Lung (tissue), 12 donors: Measurements from ENCODE around the gene CX3CL1. TPM values are rescaled to one million over a fixed set of nuclear protein-coding genes. Genes with fewer than 3 reads are reported as not detected.
A peak's percentile ranks its signal among the peaks of the same experiment; 100 is the strongest.

Experiments
- ATAC-seq: fragments of 200-7000 bp; cut with Tn5 transposase; one replicate; pipeline ENCODE4 v1.9.1; 2020; ENCODE audit warnings: moderate number of reproducible peaks; ENCODE audit not compliant: insufficient read depth, low FRiP score
- DNase-seq, 3 donors: peaks; one replicate each; pipeline ENCODE4 v3.0.0-alpha.2; 2013 to 2017
- H3K27ac ChIP-seq, 2 donors: one replicate each; pipeline ENCODE4 v1.5.1; 2013; ENCODE audit warnings: mild to moderate bottlenecking in 2 of 2, moderate library complexity in 2 of 2, control low read depth in 1 of 2, inconsistent platforms in 1 of 2, low read depth in 1 of 2, low read length in 1 of 2
- H3K27me3 ChIP-seq, 3 donors: one replicate each; pipeline ENCODE4 v1.5.1; 2013; ENCODE audit warnings: low read length in 2 of 3; ENCODE audit not compliant: control insufficient read depth in 3 of 3, insufficient read depth in 3 of 3
- H3K36me3 ChIP-seq, 4 donors: one replicate each; pipeline ENCODE4 v1.5.1; 2013; ENCODE audit warnings: low read length in 4 of 4, mild to moderate bottlenecking in 1 of 4, moderate library complexity in 1 of 4; ENCODE audit not compliant: control insufficient read depth in 4 of 4, insufficient read depth in 4 of 4
- H3K4me1 ChIP-seq, 5 donors: one replicate each; pipeline ENCODE4 v1.5.1; 2013; ENCODE audit warnings: low read length in 5 of 5, mild to moderate bottlenecking in 2 of 5, moderate library complexity in 1 of 5; ENCODE audit not compliant: control insufficient read depth in 5 of 5, insufficient read depth in 5 of 5
- H3K4me3 ChIP-seq: one replicate; pipeline ENCODE4 v1.5.1; 2013; ENCODE audit warnings: mild to moderate bottlenecking, control low read depth, moderate library complexity
- H3K9ac ChIP-seq, 2 donors: one replicate each; pipeline ENCODE4 v1.5.1; 2013; ENCODE audit warnings: low read length in 2 of 2, control low read depth in 1 of 2; ENCODE audit not compliant: insufficient read depth in 1 of 2
- H3K9me3 ChIP-seq, 4 donors: one replicate each; pipeline ENCODE4 v1.5.1; 2013; ENCODE audit warnings: low read length in 3 of 4, mild to moderate bottlenecking in 1 of 4, moderate library complexity in 1 of 4; ENCODE audit not compliant: control insufficient read depth in 4 of 4, insufficient read depth in 3 of 4
- WGBS, 2 donors: extraction: QIAGEN DNeasy Blood & Tissue Kit; methylation state at CpG; one replicate each; pipeline ENCODE4 v1.1.7; 2013; 5-methylcytosine and 5-hydroxymethylcytosine counted together
- polyA plus RNA-seq, 2 donors: library from polyadenylated mRNA; stranded (reverse); fragments of 200-250 nt; gene quantifications; one replicate each; pipeline ENCODE4 v1.2.1, GENCODE V29; 2013
- total RNA-seq, 2 donors: library from RNA; depleted of rRNA in 1 of 2; stranded (reverse); fragments of >200 nt in 1 of 2; gene quantifications; one replicate each; pipeline ENCODE4 v1.2.1, GENCODE V29; 2014 to 2021
- TF ChIP-seq, protein P1 (sequence below): IDR thresholded peaks from 2 replicates; pipeline ENCODE4 v1.5.1; 2012; ENCODE audit warnings: mild to moderate bottlenecking; ENCODE audit errors: control extremely low read depth, extremely low read depth
- donor health status: control.
- donor health status: control.
- donor health status: Bipolar disorder and iron deficiency.
- donor health status: healthy.
- donor health status: DM: yes; HTN: yes; CAD: no.

Gene CX3CL1
- total and polyA plus RNA-seq, 4 donors = 22.8 to 58.6 (median 31.7) TPM

DNA sequence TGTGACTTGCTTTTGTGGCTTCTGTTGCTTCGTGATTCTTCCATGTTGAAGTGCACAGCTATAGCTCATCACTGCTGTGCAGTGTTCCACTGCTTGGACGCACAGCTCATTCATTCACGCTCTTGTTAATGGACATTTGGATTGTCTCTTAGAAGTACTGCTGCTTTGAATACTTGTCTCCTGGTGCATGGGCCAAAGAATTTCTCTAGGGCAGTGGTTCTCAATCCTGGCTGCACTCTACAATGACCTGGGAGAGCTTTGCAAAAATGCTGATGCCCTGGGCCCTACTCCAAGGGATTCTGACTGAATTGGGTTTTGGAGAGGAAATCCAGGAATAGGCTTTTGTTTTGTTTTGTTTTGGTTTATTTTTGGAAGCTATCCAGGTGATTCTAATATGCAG lies 52.3 kb downstream of the CX3CL1 start:
- Histone ChIP-seq H3K36me3 (peaks cover 0 to 10% (median 8%) of the 10 kb centered on the region in 4 donors), H3K9me3 (no peaks in the 10 kb centered on the region), H3K4me1 (peaks cover 0 to 9% (median 1%) of the 10 kb centered on the region in 5 donors), H3K4me3 (no peak overlapping the region), H3K27ac (no peak overlapping the region), H3K9ac (no peak overlapping the region), H3K27me3 (no peaks in the 10 kb centered on the region)
- no peak for ATAC-seq
- WGBS, 2 donors = 61 to 71% methylated on average over 3 of the region's 3 CpGs
- DNase-seq = peak in 1 of 3 donors; percentile 13
- TF ChIP-seq, protein P1, sequence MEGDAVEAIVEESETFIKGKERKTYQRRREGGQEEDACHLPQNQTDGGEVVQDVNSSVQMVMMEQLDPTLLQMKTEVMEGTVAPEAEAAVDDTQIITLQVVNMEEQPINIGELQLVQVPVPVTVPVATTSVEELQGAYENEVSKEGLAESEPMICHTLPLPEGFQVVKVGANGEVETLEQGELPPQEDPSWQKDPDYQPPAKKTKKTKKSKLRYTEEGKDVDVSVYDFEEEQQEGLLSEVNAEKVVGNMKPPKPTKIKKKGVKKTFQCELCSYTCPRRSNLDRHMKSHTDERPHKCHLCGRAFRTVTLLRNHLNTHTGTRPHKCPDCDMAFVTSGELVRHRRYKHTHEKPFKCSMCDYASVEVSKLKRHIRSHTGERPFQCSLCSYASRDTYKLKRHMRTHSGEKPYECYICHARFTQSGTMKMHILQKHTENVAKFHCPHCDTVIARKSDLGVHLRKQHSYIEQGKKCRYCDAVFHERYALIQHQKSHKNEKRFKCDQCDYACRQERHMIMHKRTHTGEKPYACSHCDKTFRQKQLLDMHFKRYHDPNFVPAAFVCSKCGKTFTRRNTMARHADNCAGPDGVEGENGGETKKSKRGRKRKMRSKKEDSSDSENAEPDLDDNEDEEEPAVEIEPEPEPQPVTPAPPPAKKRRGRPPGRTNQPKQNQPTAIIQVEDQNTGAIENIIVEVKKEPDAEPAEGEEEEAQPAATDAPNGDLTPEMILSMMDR = no peak

DNA sequence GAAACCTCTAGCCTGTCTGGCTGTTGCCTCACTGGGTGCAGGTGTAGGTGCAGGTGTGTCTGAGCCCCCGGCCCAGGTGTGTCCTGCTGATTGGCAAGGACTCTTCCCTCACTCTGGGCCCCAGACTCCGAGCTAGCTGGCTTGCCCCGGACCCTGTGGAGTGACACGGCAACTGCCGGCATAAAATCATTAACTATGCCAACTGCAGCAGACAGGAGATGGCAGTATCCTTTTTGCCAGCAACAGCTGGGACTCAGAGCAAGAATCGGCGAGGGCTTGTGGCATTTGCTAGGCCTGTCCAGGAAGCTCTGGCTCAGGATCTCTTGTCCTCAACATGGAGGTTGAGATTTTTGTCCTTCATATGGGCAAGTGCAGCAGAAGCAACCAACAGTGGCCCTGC lies 54.1 kb downstream of the CX3CL1 start:
- no peak overlapping the region for H3K4me3 ChIP-seq
- H3K4me1 ChIP-seq = peaks cover 0 to 9% (median 1%) of the 10 kb centered on the region in 5 donors
- 90 to 92% methylated on average over 7 of the region's 7 CpGs for WGBS, 2 donors
- ATAC-seq = no peak
- no peaks in the 10 kb centered on the region for H3K27me3 ChIP-seq
- no peak overlapping the region for H3K27ac ChIP-seq
- no peak overlapping the region for H3K9ac ChIP-seq
- TF ChIP-seq, protein P1 = no peak
- H3K36me3 ChIP-seq = peaks cover 13 to 25% (median 19%) of the 10 kb centered on the region in 4 donors
- no peak for DNase-seq
- H3K9me3 ChIP-seq = no peaks in the 10 kb centered on the region

DNA sequence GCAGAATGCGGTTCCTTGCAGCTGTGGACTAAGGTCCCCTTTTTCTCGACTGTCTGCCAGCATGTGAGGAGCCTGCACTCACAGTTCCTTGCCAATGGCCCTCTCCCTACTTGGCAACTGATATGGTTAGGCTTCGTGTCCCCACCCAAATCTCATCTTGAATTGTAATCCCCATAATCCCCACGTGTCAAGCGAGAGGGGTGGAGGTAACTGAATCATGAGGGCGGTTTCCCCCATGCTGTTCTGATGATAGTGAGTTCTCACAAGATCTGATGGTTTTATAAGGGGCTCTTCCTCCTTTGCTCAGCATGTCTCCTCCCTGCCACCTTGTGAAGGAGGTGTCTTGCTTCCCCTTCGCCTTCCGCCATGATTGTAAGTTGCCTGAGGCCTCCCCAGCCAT lies 55.0 kb downstream of the CX3CL1 start:
- WGBS, 2 donors = 87 to 93% methylated on average over 8 of the region's 8 CpGs
- H3K27ac ChIP-seq = no peak overlapping the region
- H3K9ac ChIP-seq = no peak overlapping the region
- ATAC-seq = no peak
- no peaks in the 10 kb centered on the region for H3K9me3 ChIP-seq
- H3K4me1 ChIP-seq = peaks cover 0 to 4% (median 0%) of the 10 kb centered on the region in 5 donors
- H3K4me3 ChIP-seq = no peak overlapping the region
- H3K27me3 ChIP-seq = no peaks in the 10 kb centered on the region
- peaks cover 16 to 31% (median 24%) of the 10 kb centered on the region in 4 donors for H3K36me3 ChIP-seq
- TF ChIP-seq, protein P1 = no peak
- DNase-seq = no peak

DNA sequence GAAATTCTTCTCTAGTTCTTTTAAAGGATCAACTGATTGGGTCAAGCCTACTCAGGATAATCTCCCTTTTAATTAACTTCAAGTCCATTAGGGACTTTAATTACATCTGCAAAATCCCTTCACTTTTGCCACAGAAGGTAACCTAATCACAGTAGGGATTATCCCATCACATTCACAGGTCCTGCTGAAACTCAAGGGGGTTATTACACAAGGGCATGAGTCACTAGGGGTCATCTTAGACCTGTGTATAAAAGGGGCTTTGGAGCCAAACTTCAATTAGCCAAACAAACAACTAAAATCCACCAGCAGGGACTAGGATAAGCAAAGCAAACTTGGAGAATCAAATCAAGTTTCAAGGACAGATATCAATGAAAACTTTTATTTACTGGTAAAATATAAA lies 55.5 kb downstream of the CX3CL1 start:
- no peaks in the 10 kb centered on the region for H3K27me3 ChIP-seq
- no peak for DNase-seq
- TF ChIP-seq, protein P1 = no peak
- H3K4me1 ChIP-seq = peaks cover 0 to 4% (median 0%) of the 10 kb centered on the region in 5 donors
- ATAC-seq = no peak
- H3K4me3 ChIP-seq = no peak overlapping the region
- H3K9me3 ChIP-seq = no peaks in the 10 kb centered on the region
- H3K27ac ChIP-seq = no peak overlapping the region
- H3K9ac ChIP-seq = no peak overlapping the region
- peaks cover 21 to 34% (median 29%) of the 10 kb centered on the region in 4 donors for H3K36me3 ChIP-seq
